Cardiac muscle cell (in vitro differentiated cells and primary cell): ENCODE measurements around the gene TFB1M. TPM values are rescaled to one million over a fixed set of nuclear protein-coding genes. Genes with fewer than 3 reads are reported as not detected.

ENCODE experiments used
- DNase-seq, 2 donors: peaks; one replicate each; pipeline versions ENCODE4 v3.0.0 to v3.0.0-alpha.2; 2010 to 2017; ENCODE audit warnings: low read depth in 1 of 2, low spot score in 1 of 2
- H3K27ac ChIP-seq: fragments of 200-600 bp; sonication (generic); 2 replicates; pipeline ENCODE4 v1.5.1; 2016
- H3K27me3 ChIP-seq: fragments of 200-600 bp; sonication (generic); 2 replicates; pipeline ENCODE4 v1.6.0; 2016; ENCODE audit warnings: control low read depth
- H3K36me3 ChIP-seq: fragments of 200-600 bp; sonication (generic); 2 replicates; pipeline ENCODE4 v1.5.1; 2016; ENCODE audit warnings: control low read depth
- H3K4me1 ChIP-seq: fragments of 200-600 bp; sonication (generic); 2 replicates; pipeline ENCODE4 v1.8.1; 2017; ENCODE audit warnings: low read depth, mild to moderate bottlenecking, mixed run types
- H3K4me3 ChIP-seq: fragments of 200-600 bp; sonication (generic); 2 replicates; pipeline ENCODE4 v1.5.1; 2016; ENCODE audit warnings: mild to moderate bottlenecking
- H3K9me3 ChIP-seq: fragments of 200-600 bp; sonication (generic); 2 replicates; pipeline ENCODE4 v1.5.1; 2017; ENCODE audit warnings: low read depth, mild to moderate bottlenecking, control low read depth
- CTCF ChIP-seq: IDR thresholded peaks from 2 replicates; pipeline ENCODE4 v1.5.1; 2012; ENCODE audit warnings: low read depth, mild to moderate bottlenecking, low read length
- polyA plus RNA-seq: library from polyadenylated mRNA; unstranded; fragments of >200 nt; fragmentation: Nextera tagmentation; extraction: Ambion mirVana; gene quantifications from 2 replicates; pipeline ENCODE4 v1.2.1, GENCODE V29; 2016
- total RNA-seq: library from RNA; depleted of rRNA; stranded (reverse); fragments of >200 nt; gene quantifications from 2 replicates; pipeline ENCODE4 v1.2.3, GENCODE V29; 2016

TFB1M gene
- total and polyA plus RNA-seq, 2 experiments from 2014 or later: 14.8 to 22.0 TPM

- Histone ChIP-seq H3K27me3 (no peaks in the 10 kb centered on the region), H3K4me3 (no peak overlapping the region), H3K9me3 (no peaks in the 10 kb centered on the region), H3K36me3 (no peaks in the 10 kb centered on the region), H3K4me1 (no peaks in the 10 kb centered on the region), H3K27ac (no peak overlapping the region)
- TF ChIP-seq CTCF: no peak
- DNase-seq: no peak
Observed at GRCh38 chr6:155328074-155328538, 13.8 kb upstream of the TFB1M start.

- DNase-seq: peak; percentile 78 to 84
- Histone ChIP-seq H3K9me3 (no peaks in the 10 kb centered on the region), H3K4me3 (no peak overlapping the region), H3K4me1 (no peaks in the 10 kb centered on the region), H3K36me3 (no peaks in the 10 kb centered on the region), H3K27ac (no peak overlapping the region), H3K27me3 (no peaks in the 10 kb centered on the region)
- peak; percentile 67 for TF ChIP-seq CTCF
Observed at GRCh38 chr6:155327326-155328073, 13.2 kb upstream of the TFB1M start.

- DNase-seq: no peak
Observed at GRCh38 chr6:155325700-155326516, 11.6 kb upstream of the TFB1M start.

GRCh38 chr6:155324993-155325392, 10.7 kb upstream of the TFB1M start:
- Histone ChIP-seq H3K27ac (no peak overlapping the region), H3K4me3 (no peak overlapping the region), H3K27me3 (no peaks in the 10 kb centered on the region), H3K4me1 (no peaks in the 10 kb centered on the region), H3K36me3 (no peaks in the 10 kb centered on the region), H3K9me3 (no peaks in the 10 kb centered on the region)
- TF ChIP-seq CTCF: no peak
- no peak for DNase-seq

More at GRCh38 chr6:155325700-155326516, 11.6 kb upstream of the TFB1M start:
- no peaks in the 10 kb centered on the region for H3K27me3 ChIP-seq
- no peaks in the 10 kb centered on the region for H3K36me3 ChIP-seq
- no peaks in the 10 kb centered on the region for H3K9me3 ChIP-seq
- no peak for TF ChIP-seq CTCF
- H3K4me1 ChIP-seq: no peaks in the 10 kb centered on the region
- H3K4me3 ChIP-seq: no peak overlapping the region
- H3K27ac ChIP-seq: no peak overlapping the region

GRCh38 chr6:155324172-155324571, 9.9 kb upstream of the TFB1M start:
- DNase-seq: no peak
- Histone ChIP-seq H3K36me3 (no peaks in the 10 kb centered on the region), H3K27ac (no peak overlapping the region), H3K9me3 (no peaks in the 10 kb centered on the region), H3K4me1 (no peaks in the 10 kb centered on the region), H3K4me3 (no peak overlapping the region), H3K27me3 (no peaks in the 10 kb centered on the region)
- TF ChIP-seq CTCF: no peak
